CD14-positive monocyte (primary cell): ENCODE measurements around the gene CARD11. TPM values are rescaled to one million over a fixed set of nuclear protein-coding genes. Genes with fewer than 3 reads are reported as not detected.
A peak's percentile ranks its signal among the peaks of the same experiment; 100 is the strongest.

Source experiments
- DNase-seq, 3 donors: peaks; one replicate each; pipeline ENCODE4 v3.0.0-alpha.2; 2011 to 2022
- H2AFZ ChIP-seq: 2 replicates; pipeline ENCODE4 v1.6.0; 2012; ENCODE audit warnings: mild to moderate bottlenecking, low read depth, low read length, inconsistent platforms; ENCODE audit not compliant: insufficient read depth, poor library complexity, severe bottlenecking
- H3K27ac ChIP-seq, 2 donors: 1 replicate in 1 of 2; 2 replicates in 1 of 2; pipeline ENCODE4 v1.5.1; 2012 to 2013; ENCODE audit warnings: low read length in 2 of 2, control low read depth in 1 of 2, inconsistent platforms in 1 of 2, low read depth in 1 of 2, mild to moderate bottlenecking in 1 of 2
- H3K27me3 ChIP-seq, 2 donors: one replicate each; pipeline versions ENCODE4 v1.6.0 to v1.6.1; 2011 to 2013; ENCODE audit warnings: low read length in 2 of 2; ENCODE audit not compliant: control insufficient read depth in 2 of 2, insufficient read depth in 2 of 2
- H3K36me3 ChIP-seq, 2 donors: replicated peaks in 1 of 2; 1 replicate in 1 of 2; 2 replicates in 1 of 2; pipeline versions ENCODE4 v1.5.1 to v1.6.1; 2012 to 2013; ENCODE audit warnings: low read length in 2 of 2, control low read depth in 1 of 2, inconsistent platforms in 1 of 2, mild to moderate bottlenecking in 1 of 2; ENCODE audit not compliant: insufficient read depth in 2 of 2, control insufficient read depth in 1 of 2
- H3K4me1 ChIP-seq, 2 donors: 1 replicate in 1 of 2; 2 replicates in 1 of 2; pipeline versions ENCODE4 v1.5.1 to v1.6.1; 2012 to 2013; ENCODE audit warnings: low read length in 2 of 2, control low read depth in 1 of 2, inconsistent platforms in 1 of 2, mild to moderate bottlenecking in 1 of 2, moderate library complexity in 1 of 2; ENCODE audit not compliant: insufficient read depth in 2 of 2, control insufficient read depth in 1 of 2
- H3K4me2 ChIP-seq: replicated peaks from 2 replicates; pipeline ENCODE3; 2012; ENCODE audit warnings: low read length, moderate library complexity, mild to moderate bottlenecking; ENCODE audit not compliant: poor library complexity, severe bottlenecking; ENCODE audit errors: extremely low read depth
- H3K4me3 ChIP-seq, 3 experiments: fragments of 200-600 bp in 1 of 3; sonication (generic) in 1 of 3; replicated peaks in 1 of 3; 1 replicate in 2 of 3; 2 replicates in 1 of 3; pipeline ENCODE4 v1.5.1; 2011 to 2013; ENCODE audit warnings: low read length in 3 of 3, mild to moderate bottlenecking in 3 of 3, control low read depth in 2 of 3, low read depth in 2 of 3, inconsistent platforms in 1 of 3, moderate library complexity in 1 of 3
- H3K79me2 ChIP-seq: 2 replicates; pipeline ENCODE4 v1.6.0; 2012; ENCODE audit warnings: mild to moderate bottlenecking, control low read depth, inconsistent platforms, low read length, moderate library complexity; ENCODE audit not compliant: insufficient read depth
- H3K9ac ChIP-seq: 2 replicates; pipeline ENCODE4 v1.6.0; 2017; ENCODE audit warnings: low read length, mild to moderate bottlenecking; ENCODE audit not compliant: insufficient read depth, poor library complexity, severe bottlenecking
- H3K9me3 ChIP-seq, 2 donors: replicated peaks in 1 of 2; 1 replicate in 1 of 2; 2 replicates in 1 of 2; pipeline versions ENCODE4 v1.5.1 to v1.6.1; 2012 to 2013; ENCODE audit warnings: low read length in 2 of 2, control low read depth in 1 of 2; ENCODE audit not compliant: control insufficient read depth in 1 of 2, insufficient read depth in 1 of 2
- H4K20me1 ChIP-seq: 2 replicates; pipeline ENCODE4 v1.6.0; 2012; ENCODE audit warnings: mild to moderate bottlenecking, low read length, control low read depth, moderate library complexity; ENCODE audit not compliant: insufficient read depth
- H3K27ac Mint-ChIP-seq, 7 donors: one replicate each; pipeline ENCODE4 v1.8.0; 2020; ENCODE audit warnings: mild to moderate bottlenecking in 7 of 7, mixed read lengths in 7 of 7, moderate library complexity in 6 of 7, inconsistent platforms in 2 of 7
- H3K27me3 Mint-ChIP-seq, 3 donors: one replicate each; pipeline ENCODE4 v1.8.0; 2021 to 2022; ENCODE audit warnings: low read depth in 3 of 3, mild to moderate bottlenecking in 3 of 3, mixed read lengths in 3 of 3, moderate library complexity in 3 of 3, inconsistent platforms in 1 of 3
- H3K36me3 Mint-ChIP-seq, 2 donors: one replicate each; pipeline ENCODE4 v1.8.0; 2020; ENCODE audit warnings: mixed read lengths in 2 of 2, inconsistent platforms in 1 of 2, mild to moderate bottlenecking in 1 of 2
- H3K4me1 Mint-ChIP-seq: one replicate; pipeline ENCODE4 v1.8.0; 2020; ENCODE audit warnings: mild to moderate bottlenecking, mixed read lengths
- H3K4me3 Mint-ChIP-seq, 2 donors: one replicate each; pipeline ENCODE4 v1.8.0; 2020; ENCODE audit warnings: mild to moderate bottlenecking in 2 of 2, mixed read lengths in 2 of 2, moderate library complexity in 1 of 2
- H3K9me3 Mint-ChIP-seq, 7 donors: one replicate each; pipeline ENCODE4 v1.8.0; 2020 to 2022; ENCODE audit warnings: mixed read lengths in 7 of 7, mild to moderate bottlenecking in 6 of 7, moderate library complexity in 6 of 7, inconsistent platforms in 2 of 7
- CTCF ChIP-seq: fragments of 200-600 bp; IDR thresholded peaks from one replicate; pipeline ENCODE4 v1.8.0; 2022; ENCODE audit warnings: antibody characterized with exemption, mild to moderate bottlenecking
- WGBS: methylation state at CpG from one replicate; pipeline ENCODE4 v1.1.5; 2013; ENCODE audit warnings: missing lambda C conversion rate; ENCODE audit not compliant: insufficient coverage; 5-methylcytosine and 5-hydroxymethylcytosine counted together
- intact Hi-C, 2 donors: fragments of 100-400 bp; cut with micrococcal nuclease; formaldehyde crosslinking; loops; one replicate each; pipeline versions ENCODE4 v1.15.0 to v1.15.1; 2023
- polyA plus RNA-seq, 3 donors: library from polyadenylated mRNA; depleted of rRNA in 1 of 3; unstranded in 2 of 3; stranded (reverse) in 1 of 3; fragments of 300-500 nt in 2 of 3; fragments of >200 nt in 1 of 3; fragmentation: Illumina TruSeq in 2 of 3; gene quantifications; 1 replicate in 2 of 3; 2 replicates in 1 of 3; pipeline ENCODE4 v1.2.3, GENCODE V29; 2012 to 2021

Gene CARD11
- polyA plus RNA-seq, 3 donors = 0.04 to 0.17 TPM; not detected in 1

- no peak overlapping the region for H3K4me3 ChIP-seq
- H3K27me3 ChIP-seq = no peaks in the 10 kb centered on the region
- DNase-seq = no peak
- Mint-ChIP-seq H3K4me3 (no peak overlapping the region), H3K27me3 (peaks cover 0 to 3% (median 2%) of the 10 kb centered on the region in 3 donors), H3K36me3 (no peaks in the 10 kb centered on the region), H3K9me3 (peaks cover 0 to 1% (median 0%) of the 10 kb centered on the region in 7 donors), H3K4me1 (no peaks in the 10 kb centered on the region), H3K27ac (peak overlapping the region in 1 of 7 donors; percentile 32)
- intact Hi-C loops = no loop called here
- H3K4me1 ChIP-seq = no peaks in the 10 kb centered on the region
- no peak overlapping the region for H3K27ac ChIP-seq
- H3K9me3 ChIP-seq = no peaks in the 10 kb centered on the region
- H4K20me1 ChIP-seq = no peaks in the 10 kb centered on the region
- 100% methylated on average over 2 of the region's 7 CpGs for WGBS
- no peak for TF ChIP-seq CTCF
- H3K4me2 ChIP-seq = no peak overlapping the region
- H3K9ac ChIP-seq = no peak overlapping the region
- no peaks in the 10 kb centered on the region for H3K36me3 ChIP-seq
- H2AFZ ChIP-seq = no peak overlapping the region
- H3K79me2 ChIP-seq = no peaks in the 10 kb centered on the region
Measured at GRCh38 chr7:3002631-3003030, 41.0 kb downstream of the CARD11 start.

GRCh38 chr7:3000566-3000965 is 43.1 kb downstream of the CARD11 start:
- WGBS = 96% methylated on average over 5 of the region's 8 CpGs
- H3K9me3 ChIP-seq = no peaks in the 10 kb centered on the region
- Mint-ChIP-seq H3K4me3 (no peak overlapping the region), H3K36me3 (no peaks in the 10 kb centered on the region), H3K4me1 (no peaks in the 10 kb centered on the region), H3K27me3 (peaks cover 0 to 5% (median 2%) of the 10 kb centered on the region in 3 donors), H3K27ac (peak overlapping the region in 1 of 7 donors; percentile 66), H3K9me3 (peaks cover 0 to 5% (median 2%) of the 10 kb centered on the region in 7 donors)
- intact Hi-C loops = no loop called here
- TF ChIP-seq CTCF = no peak
- H3K27me3 ChIP-seq = no peaks in the 10 kb centered on the region
- no peak overlapping the region for H2AFZ ChIP-seq
- no peaks in the 10 kb centered on the region for H3K36me3 ChIP-seq
- H4K20me1 ChIP-seq = no peaks in the 10 kb centered on the region
- H3K27ac ChIP-seq = no peak overlapping the region
- H3K4me2 ChIP-seq = no peak overlapping the region
- DNase-seq = no peak
- H3K4me3 ChIP-seq = no peak overlapping the region
- no peaks in the 10 kb centered on the region for H3K79me2 ChIP-seq
- H3K4me1 ChIP-seq = no peaks in the 10 kb centered on the region
- H3K9ac ChIP-seq = no peak overlapping the region
